Lower leg skin (tissue), 3 donors: Measurements from ENCODE around the gene PRMT9.

Experiments used
- CTCF ChIP-seq, 3 donors: fragments of 450-650 bp; IDR thresholded peaks; one replicate each; pipeline ENCODE4 v1.5.1; 2016; ENCODE audit warnings: antibody characterized with exemption in 3 of 3, mild to moderate bottlenecking in 3 of 3, moderate library complexity in 2 of 3
- POLR2A ChIP-seq, 2 donors: fragments of 450-650 bp; IDR thresholded peaks; one replicate each; pipeline ENCODE4 v1.6.1; 2016 to 2017; ENCODE audit warnings: antibody characterized with exemption in 2 of 2, mild to moderate bottlenecking in 1 of 2, moderate library complexity in 1 of 2

GRCh38 chr4:147617841-147618691, 65.9 kb downstream of the PRMT9 start:
- TF ChIP-seq POLR2A (IDR thresholded peaks at IDR 0.05) = no peak
- TF ChIP-seq CTCF (IDR thresholded peaks at IDR 0.05) = no peak
